Measurements from ENCODE around the gene DTX3L. TPM values are rescaled to one million over a fixed set of nuclear protein-coding genes. Genes with fewer than 3 reads are reported as not detected.

Gene DTX3L
- 28.4 and 39.3 TPM in 2 replicates for total RNA-seq (2014; rRNA removed; shearing (Covaris generic); ENCODE audit: low replicate concordance)

GRCh38 chr3:122564155-122564912, at the start of gene DTX3L, which contains the start of gene PARP9:
Gene DTX3L, plus strand, starts transcription at chr3:122564338. Its CDS starts 89 bp downstream, at chr3:122564427.
Gene PARP9, minus strand, starts transcription at chr3:122564300. Its CDS starts 4,680 bp downstream, at chr3:122559620.
- Histone ChIP-seq H3K4me3 (peak within 1 kb of the TSS; percentile 82), H3K27me3 (no peaks in the 10 kb centered on the region), H3K36me3 (peaks cover 52% of the 10 kb centered on the region), H3K9me3 (no peaks in the 10 kb centered on the region)
- DNase-seq = peak; percentile 91

GRCh38 chr3:122515020-122515468, 49.1 kb upstream of the DTX3L start:
- no peak for DNase-seq
- H3K4me3 ChIP-seq = peak overlapping the region; percentile 99
- no peaks in the 10 kb centered on the region; the same call in 1 of the 2 replicates for H3K9me3 ChIP-seq
- peaks cover 18% of the 10 kb centered on the region for H3K36me3 ChIP-seq
- no peaks in the 10 kb centered on the region for H3K27me3 ChIP-seq

DNA sequence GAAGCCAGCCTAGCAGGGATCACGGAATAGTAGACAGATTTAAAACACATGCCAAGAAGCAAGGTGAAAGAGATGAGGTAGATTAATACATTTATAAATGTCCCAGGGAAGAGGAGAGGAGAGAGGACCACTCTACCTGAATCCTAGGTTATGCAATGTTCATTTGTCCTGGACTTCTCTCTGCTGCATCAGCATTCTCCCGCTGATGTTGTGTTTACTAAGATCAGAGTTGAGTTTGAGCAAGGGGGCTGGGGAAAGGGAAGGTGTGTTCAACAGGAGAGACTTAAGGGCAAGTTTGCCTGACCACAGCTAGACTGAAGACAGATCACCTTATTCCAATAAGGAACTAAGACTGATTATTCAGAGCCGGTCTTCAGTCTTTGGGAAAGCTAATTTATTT, 48.3 kb upstream of the DTX3L start:
- no peak for DNase-seq
- Histone ChIP-seq H3K9me3 (no peaks in the 10 kb centered on the region; the same call in 1 of the 2 replicates), H3K4me3 (no peak overlapping the region), H3K36me3 (peaks cover 10% of the 10 kb centered on the region), H3K27me3 (no peaks in the 10 kb centered on the region)

DNA sequence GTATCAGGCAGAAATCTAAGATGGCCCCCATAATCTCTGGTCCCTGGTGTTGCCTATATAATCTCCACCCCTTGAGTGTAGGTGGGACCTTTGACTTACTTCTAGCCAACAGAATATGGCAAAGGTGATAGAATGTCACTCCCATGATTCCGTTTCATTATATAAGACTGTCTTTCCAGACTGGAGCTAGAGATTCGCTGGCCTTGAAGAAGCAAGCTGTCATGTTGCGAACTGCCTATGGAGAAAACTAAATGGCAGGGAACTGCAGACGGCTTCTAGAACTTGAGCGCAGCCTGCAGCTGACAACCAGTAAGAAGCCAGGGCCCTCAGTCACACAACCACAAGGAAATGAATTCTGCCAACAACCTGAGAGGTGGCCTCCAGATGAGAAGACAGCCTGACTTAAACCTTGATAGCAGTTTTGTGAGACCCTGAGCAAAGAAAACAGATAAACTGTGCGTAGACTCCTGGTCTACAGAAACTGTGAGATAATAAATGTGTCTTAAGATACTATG, 47.2 kb upstream of the DTX3L start:
- H3K4me3 ChIP-seq = no peak overlapping the region
- DNase-seq = no peak
- peaks cover 5% of the 10 kb centered on the region for H3K36me3 ChIP-seq
- no peaks in the 10 kb centered on the region; the same call in 1 of the 2 replicates for H3K9me3 ChIP-seq
- H3K27me3 ChIP-seq = no peaks in the 10 kb centered on the region

DNA sequence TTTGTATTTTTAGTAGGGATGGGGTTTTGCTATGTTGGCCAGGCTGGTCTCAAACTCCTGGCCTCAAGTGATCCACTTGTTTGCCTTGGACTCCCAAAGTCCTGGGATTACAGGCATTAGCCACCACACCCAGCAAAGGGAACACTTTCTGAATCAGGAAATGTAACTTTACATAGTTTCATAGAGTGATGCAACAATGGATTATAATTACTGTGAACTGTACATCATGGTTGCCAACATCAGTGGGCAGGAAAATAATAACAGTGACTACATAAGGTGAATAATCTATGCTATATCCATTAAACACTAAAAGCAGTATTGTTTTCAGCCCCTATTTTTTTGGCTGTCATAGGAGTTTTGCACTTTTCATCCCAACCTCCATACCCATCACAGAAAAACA, 44.4 kb upstream of the DTX3L start:
- Histone ChIP-seq H3K36me3 (no peaks in the 10 kb centered on the region), H3K27me3 (no peaks in the 10 kb centered on the region), H3K4me3 (no peak overlapping the region), H3K9me3 (no peaks in the 10 kb centered on the region; the same call in none of the 2 replicates)
- DNase-seq = no peak

DNA sequence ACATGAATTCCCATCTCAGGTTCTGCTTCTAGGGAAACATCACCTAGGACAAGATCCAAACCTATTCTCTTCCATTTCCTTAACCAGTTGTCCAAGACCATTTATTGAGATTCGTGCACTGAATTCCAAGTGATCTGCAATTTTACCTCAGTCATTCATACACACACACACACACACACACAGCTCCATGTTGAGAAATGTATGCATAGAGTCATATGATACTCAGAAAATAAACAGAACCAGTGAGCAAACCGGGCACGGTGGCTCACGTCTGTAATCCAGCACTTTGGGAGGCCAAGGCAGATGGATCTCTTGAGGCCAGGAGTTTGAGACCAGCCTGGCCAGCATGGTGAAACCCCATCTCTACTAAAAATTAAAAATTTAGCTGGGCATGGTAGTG, 43.3 kb upstream of the DTX3L start:
- no peak overlapping the region for H3K4me3 ChIP-seq
- no peaks in the 10 kb centered on the region; the same call in none of the 2 replicates for H3K9me3 ChIP-seq
- no peaks in the 10 kb centered on the region for H3K27me3 ChIP-seq
- H3K36me3 ChIP-seq = no peaks in the 10 kb centered on the region
- DNase-seq = no peak

DNA sequence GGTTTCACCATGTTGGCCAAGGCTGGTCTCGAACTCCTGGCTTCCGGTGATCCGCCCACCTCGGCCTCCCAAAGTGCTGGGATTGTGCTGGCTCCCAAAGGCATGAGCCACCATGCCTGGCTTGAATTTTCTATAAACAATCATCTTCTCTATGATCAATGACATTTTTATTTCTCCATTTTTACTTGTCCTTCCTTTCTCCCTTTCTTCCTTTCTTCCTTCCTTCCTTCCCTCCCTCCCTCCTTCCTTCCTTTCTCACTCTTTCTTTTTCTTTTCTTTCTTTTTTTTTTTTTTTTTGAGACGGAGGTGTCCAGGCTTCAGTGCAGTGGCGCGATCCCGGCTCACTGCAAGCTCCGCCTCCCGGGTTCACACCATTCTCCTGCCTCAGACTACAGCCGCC, 40.8 kb upstream of the DTX3L start:
- no peaks in the 10 kb centered on the region; the same call in none of the 2 replicates for H3K9me3 ChIP-seq
- DNase-seq = no peak
- H3K27me3 ChIP-seq = no peaks in the 10 kb centered on the region
- H3K36me3 ChIP-seq = peaks cover 6% of the 10 kb centered on the region
- H3K4me3 ChIP-seq = no peak overlapping the region

DNA sequence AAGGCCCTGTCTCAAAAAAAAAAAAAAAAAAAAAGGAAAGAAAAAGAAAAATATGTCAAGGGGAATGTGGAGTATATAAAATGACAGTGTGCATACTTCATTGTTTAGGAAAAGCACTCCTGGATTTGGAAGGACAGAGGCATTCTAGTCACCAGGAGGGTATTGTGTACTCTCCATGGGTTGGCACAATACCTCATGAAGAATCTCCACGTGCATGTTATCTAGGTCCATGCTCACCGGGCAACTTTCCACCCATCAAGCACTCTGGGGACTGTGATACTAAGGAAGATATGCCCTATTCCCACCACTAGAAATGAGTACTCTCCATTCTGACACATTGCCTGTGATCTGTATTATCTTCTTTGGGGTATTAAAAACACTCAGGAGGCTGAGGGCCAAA, 34.0 kb upstream of the DTX3L start:
- Histone ChIP-seq H3K27me3 (no peaks in the 10 kb centered on the region), H3K9me3 (no peaks in the 10 kb centered on the region), H3K36me3 (peaks cover 43% of the 10 kb centered on the region), H3K4me3 (no peak overlapping the region)
- DNase-seq = no peak

DNA sequence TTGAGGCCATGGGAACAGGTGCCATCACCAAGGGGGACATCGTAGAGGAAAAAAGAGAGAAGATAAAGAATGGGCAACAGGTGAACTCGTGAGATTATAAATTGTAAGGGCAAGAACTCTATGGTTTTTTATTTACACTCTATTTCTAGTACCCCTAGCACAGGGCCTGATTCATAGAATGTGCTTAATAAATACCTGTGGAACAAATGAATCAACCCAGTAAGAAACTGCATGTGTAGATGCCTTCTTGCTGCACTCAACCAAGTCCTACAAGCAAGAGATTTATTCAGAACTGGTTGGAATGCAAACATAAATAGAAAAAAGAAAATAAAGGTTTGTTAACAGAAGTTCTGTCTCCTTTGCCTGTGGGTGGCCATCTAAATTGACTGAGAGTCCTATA, 30.7 kb upstream of the DTX3L start:
- DNase-seq = no peak
- H3K4me3 ChIP-seq = no peak overlapping the region
- no peaks in the 10 kb centered on the region for H3K27me3 ChIP-seq
- no peaks in the 10 kb centered on the region for H3K9me3 ChIP-seq
- peaks cover 47% of the 10 kb centered on the region for H3K36me3 ChIP-seq

GRCh38 chr3:122533931-122534334, 30.2 kb upstream of the DTX3L start:
- Histone ChIP-seq H3K36me3 (peaks cover 52% of the 10 kb centered on the region), H3K27me3 (no peaks in the 10 kb centered on the region), H3K4me3 (no peak overlapping the region), H3K9me3 (no peaks in the 10 kb centered on the region)
- peak; percentile 61 for DNase-seq

DNA sequence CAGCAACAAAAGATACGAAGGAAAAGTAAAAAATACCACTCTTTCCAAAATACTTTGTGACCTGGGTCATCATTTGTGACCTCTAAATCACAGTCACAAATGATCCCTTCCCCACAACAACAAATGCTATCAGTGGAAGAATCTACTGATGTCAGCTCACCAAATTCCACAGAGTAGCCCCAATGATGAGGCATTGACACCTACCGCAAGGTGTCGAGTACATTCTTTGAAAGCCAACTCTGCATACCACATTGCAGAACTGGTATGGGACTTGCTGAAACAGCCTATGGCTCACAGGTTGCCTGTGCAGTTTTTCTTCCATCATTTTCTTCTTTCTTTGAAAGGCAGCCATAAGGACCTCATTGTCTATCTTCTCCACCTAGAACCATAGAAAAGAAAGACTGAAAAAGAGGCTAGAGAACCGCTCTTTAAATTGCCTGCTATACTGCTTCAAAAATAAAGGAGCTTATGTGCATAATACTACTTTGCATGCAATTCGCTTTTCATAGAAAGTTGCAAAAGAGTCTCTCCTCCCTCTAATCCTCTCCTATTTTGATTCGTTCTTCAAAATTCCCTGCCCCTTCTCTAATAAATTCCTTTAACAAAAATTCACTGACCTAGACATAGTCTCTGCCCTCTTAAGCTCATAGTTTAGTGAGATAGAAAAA, 28.0 kb upstream of the DTX3L start:
- H3K9me3 ChIP-seq = no peaks in the 10 kb centered on the region
- H3K4me3 ChIP-seq = no peak overlapping the region
- H3K36me3 ChIP-seq = peaks cover 59% of the 10 kb centered on the region
- H3K27me3 ChIP-seq = no peaks in the 10 kb centered on the region
- no peak for DNase-seq

- H3K4me3 ChIP-seq = no peak overlapping the region
- peaks cover 59% of the 10 kb centered on the region for H3K36me3 ChIP-seq
- DNase-seq = no peak
- H3K9me3 ChIP-seq = no peaks in the 10 kb centered on the region
- H3K27me3 ChIP-seq = no peaks in the 10 kb centered on the region
Observed at GRCh38 chr3:122536632-122537001, 27.5 kb upstream of the DTX3L start.

- DNase-seq = no peak
- H3K9me3 ChIP-seq = no peaks in the 10 kb centered on the region
Observed at GRCh38 chr3:122538956-122539490, 25.1 kb upstream of the DTX3L start.

DNA sequence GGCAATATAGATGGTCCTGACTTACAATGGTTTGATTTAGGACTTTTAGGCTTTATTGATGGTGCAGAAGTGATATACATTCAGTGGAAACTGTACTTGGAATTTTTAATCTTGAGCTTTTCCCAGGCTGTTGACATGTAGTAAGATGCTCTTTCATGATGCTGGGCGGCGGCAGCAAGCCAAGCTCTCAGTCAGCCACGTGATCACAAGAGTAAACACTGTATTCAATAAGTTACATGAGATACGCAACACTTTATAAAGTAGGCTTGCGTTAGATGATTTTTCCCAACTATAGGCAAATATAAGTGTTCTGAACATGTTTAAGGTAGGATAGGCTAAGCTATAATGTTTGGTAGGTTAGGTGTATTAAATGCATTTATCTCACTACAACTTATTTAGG, 18.0 kb upstream of the DTX3L start:
- Histone ChIP-seq H3K4me3 (no peak overlapping the region), H3K27me3 (no peaks in the 10 kb centered on the region), H3K9me3 (no peaks in the 10 kb centered on the region), H3K36me3 (peaks cover 56% of the 10 kb centered on the region)
- DNase-seq = no peak

More at GRCh38 chr3:122538956-122539490, 25.1 kb upstream of the DTX3L start:
- Histone ChIP-seq H3K4me3 (no peak overlapping the region), H3K36me3 (peaks cover 44% of the 10 kb centered on the region), H3K27me3 (no peaks in the 10 kb centered on the region)

DNA sequence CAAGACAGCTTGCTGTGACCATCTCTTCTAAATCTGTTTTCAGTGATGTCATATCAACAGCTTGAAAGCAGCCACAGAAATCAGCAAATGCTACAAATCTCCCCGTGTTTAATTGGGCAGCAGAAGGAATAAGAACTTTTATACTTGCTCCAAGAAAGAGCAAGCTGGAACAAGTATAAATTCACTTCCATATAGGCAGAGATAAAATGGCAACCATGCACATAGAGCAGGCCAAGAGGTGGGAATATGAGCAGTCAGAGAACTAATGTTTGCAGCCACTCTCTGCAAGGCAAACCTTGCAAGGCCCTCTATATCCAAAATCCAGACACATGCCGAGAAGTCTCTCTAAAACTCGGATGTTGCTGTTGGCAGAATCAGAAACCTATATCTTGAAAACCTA, 16.1 kb upstream of the DTX3L start:
- Histone ChIP-seq H3K27me3 (no peaks in the 10 kb centered on the region), H3K4me3 (no peak overlapping the region), H3K9me3 (no peaks in the 10 kb centered on the region), H3K36me3 (peaks cover 59% of the 10 kb centered on the region)
- no peak for DNase-seq

GRCh38 chr3:122548619-122549018, 15.5 kb upstream of the DTX3L start:
- H3K9me3 ChIP-seq = no peaks in the 10 kb centered on the region
- DNase-seq = no peak
- no peaks in the 10 kb centered on the region for H3K27me3 ChIP-seq
- peaks cover 55% of the 10 kb centered on the region for H3K36me3 ChIP-seq
- H3K4me3 ChIP-seq = no peak overlapping the region

- H3K9me3 ChIP-seq = no peaks in the 10 kb centered on the region
- peaks cover 64% of the 10 kb centered on the region for H3K36me3 ChIP-seq
- no peak overlapping the region for H3K4me3 ChIP-seq
- no peaks in the 10 kb centered on the region for H3K27me3 ChIP-seq
- DNase-seq = no peak
Observed at GRCh38 chr3:122553171-122553570, 11.0 kb upstream of the DTX3L start.

Data from MG63 (cell line).